Endothelial cell of umbilical vein (primary cell): ENCODE results near the gene CAPN1.

Source experiments
- EZH2 ChIP-seq: IDR thresholded peaks from 2 replicates; pipeline ENCODE4 v1.6.1; 2012; ENCODE audit warnings: borderline replicate concordance, low read depth, mild to moderate bottlenecking, moderate library complexity, low read length, inconsistent platforms; ENCODE audit not compliant: severe bottlenecking
- FOS ChIP-seq: IDR thresholded peaks from 2 replicates; pipeline ENCODE4 v1.6.1; 2011; ENCODE audit warnings: mild to moderate bottlenecking, low read length, moderate library complexity, borderline replicate concordance; ENCODE audit not compliant: insufficient read depth
- GATA2 ChIP-seq: IDR thresholded peaks from 2 replicates; pipeline ENCODE4 v1.7.0; 2011; ENCODE audit warnings: low read depth, mild to moderate bottlenecking, moderate library complexity, mixed read lengths, low read length; ENCODE audit not compliant: insufficient read length, insufficient read depth
- POLR2A ChIP-seq: IDR thresholded peaks from 2 replicates; pipeline ENCODE4 v1.6.1; 2012; ENCODE audit warnings: low read depth, mild to moderate bottlenecking, control low read depth, low read length
- POLR2AphosphoS5 ChIP-seq: IDR thresholded peaks from 2 replicates; pipeline ENCODE4 v1.6.1; 2012; ENCODE audit warnings: low read depth, mild to moderate bottlenecking, control low read depth, low read length, moderate library complexity; ENCODE audit not compliant: insufficient read depth
- TF ChIP-seq, protein P1 (sequence below): IDR thresholded peaks from 2 replicates; pipeline ENCODE4 v1.6.1; 2011; ENCODE audit not compliant: insufficient read depth, insufficient read length
- TF ChIP-seq, protein P2 (sequence below), 2 donors: IDR thresholded peaks; 1 replicate in 1 of 2; 2 replicates in 1 of 2; pipeline ENCODE4 v1.5.1; 2011; ENCODE audit warnings: low read length in 2 of 2, mild to moderate bottlenecking in 2 of 2, moderate library complexity in 2 of 2, control low read depth in 1 of 2, inconsistent platforms in 1 of 2, low read depth in 1 of 2; ENCODE audit not compliant: insufficient read depth in 1 of 2; ENCODE audit errors: extremely low read depth in 1 of 2

- TF ChIP-seq, protein P1, sequence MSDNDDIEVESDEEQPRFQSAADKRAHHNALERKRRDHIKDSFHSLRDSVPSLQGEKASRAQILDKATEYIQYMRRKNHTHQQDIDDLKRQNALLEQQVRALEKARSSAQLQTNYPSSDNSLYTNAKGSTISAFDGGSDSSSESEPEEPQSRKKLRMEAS, result no peak
- TF ChIP-seq POLR2A (no peak), POLR2AphosphoS5 (no peak), EZH2 (no peak), FOS (no peak), GATA2 (no peak)
- TF ChIP-seq, protein P2, sequence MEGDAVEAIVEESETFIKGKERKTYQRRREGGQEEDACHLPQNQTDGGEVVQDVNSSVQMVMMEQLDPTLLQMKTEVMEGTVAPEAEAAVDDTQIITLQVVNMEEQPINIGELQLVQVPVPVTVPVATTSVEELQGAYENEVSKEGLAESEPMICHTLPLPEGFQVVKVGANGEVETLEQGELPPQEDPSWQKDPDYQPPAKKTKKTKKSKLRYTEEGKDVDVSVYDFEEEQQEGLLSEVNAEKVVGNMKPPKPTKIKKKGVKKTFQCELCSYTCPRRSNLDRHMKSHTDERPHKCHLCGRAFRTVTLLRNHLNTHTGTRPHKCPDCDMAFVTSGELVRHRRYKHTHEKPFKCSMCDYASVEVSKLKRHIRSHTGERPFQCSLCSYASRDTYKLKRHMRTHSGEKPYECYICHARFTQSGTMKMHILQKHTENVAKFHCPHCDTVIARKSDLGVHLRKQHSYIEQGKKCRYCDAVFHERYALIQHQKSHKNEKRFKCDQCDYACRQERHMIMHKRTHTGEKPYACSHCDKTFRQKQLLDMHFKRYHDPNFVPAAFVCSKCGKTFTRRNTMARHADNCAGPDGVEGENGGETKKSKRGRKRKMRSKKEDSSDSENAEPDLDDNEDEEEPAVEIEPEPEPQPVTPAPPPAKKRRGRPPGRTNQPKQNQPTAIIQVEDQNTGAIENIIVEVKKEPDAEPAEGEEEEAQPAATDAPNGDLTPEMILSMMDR (IDR thresholded peaks at IDR 0.05; ENCODE audit: extremely low read depth in 1 of 2, insufficient read depth in 1 of 2, low read depth in 1 of 2, low read length in 2 of 2), result no peak
Measured at GRCh38 chr11:65187971-65188461, 6.3 kb downstream of the CAPN1 start.
